Ovary (tissue), 3 donors: ENCODE measurements around the gene MAP3K7.

Experiments used
- CTCF ChIP-seq, 3 donors: fragments of 450-650 bp in 2 of 3; fragments of 200-600 bp in 1 of 3; IDR thresholded peaks; one replicate each; pipeline versions ENCODE4 v1.5.1 to v1.8.0; 2016 to 2022; ENCODE audit warnings: antibody characterized with exemption in 3 of 3, mild to moderate bottlenecking in 1 of 3
- EP300 ChIP-seq: sonication (generic); formaldehyde crosslinking; IDR thresholded peaks from one replicate; pipeline ENCODE4 v1.6.1; 2017; ENCODE audit warnings: antibody characterized with exemption
- POLR2A ChIP-seq: fragments of 450-650 bp; IDR thresholded peaks from one replicate; pipeline ENCODE4 v1.6.1; 2017; ENCODE audit warnings: antibody characterized with exemption, mild to moderate bottlenecking, moderate library complexity
- donor health status: DM: no; HTN: no; CAD: no.

- no peak for TF ChIP-seq POLR2A
- no peak for TF ChIP-seq CTCF (IDR thresholded peaks at IDR 0.05)
- no peak for TF ChIP-seq EP300
Measured at GRCh38 chr6:90595854-90596253, 9.0 kb upstream of the MAP3K7 start.
